ENCODE results near the gene GTF3A.
"Not testable (repeated sequence)": the region's sequence is repeated elsewhere in the genome, so short reads cannot be mapped to it uniquely, and the experiment has no call there.

Gene GTF3A

DNA sequence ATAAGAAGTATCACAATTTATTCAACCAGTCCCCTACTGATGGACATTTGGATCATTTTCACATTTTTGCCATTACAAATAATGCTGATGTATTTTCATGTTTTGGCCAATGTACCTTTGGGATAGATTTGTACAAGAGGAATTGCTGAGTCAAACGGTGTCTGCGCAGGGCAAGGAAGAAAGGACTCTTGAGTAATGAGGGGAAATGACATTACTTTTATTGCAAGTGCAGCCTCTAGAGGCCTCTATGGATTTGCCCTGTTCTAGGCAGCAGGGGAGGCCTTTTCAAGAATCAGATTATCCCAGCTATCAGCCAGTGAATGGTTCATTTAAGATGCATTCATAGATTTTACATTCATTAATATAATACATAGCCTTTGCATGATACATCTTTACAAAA is 32.9 kb upstream of the GTF3A start:
- 88% methylated on average over 2 of the region's 2 CpGs for WGBS
- no peaks in the 10 kb centered on the region for H3K9me3 ChIP-seq (ENCODE audit: insufficient read depth, low read depth, low read length)

GRCh38 chr13:27393101-27393500 is 31.3 kb upstream of the GTF3A start:
- H3K27me3 ChIP-seq (ENCODE audit: insufficient read depth, low read length), result no peaks in the 10 kb centered on the region
- H3K36me3 ChIP-seq (ENCODE audit: insufficient read depth, low read length), result no peaks in the 10 kb centered on the region
- no peaks in the 10 kb centered on the region for H3K4me1 ChIP-seq (ENCODE audit: insufficient read depth, low read length)
- WGBS, result 91% methylated on average over 4 of the region's 4 CpGs
- no peak overlapping the region for H3K9ac ChIP-seq (ENCODE audit: low read depth, low read length)
- no peak overlapping the region for H3K27ac ChIP-seq (ENCODE audit: low read depth, low read length)
- H3K9me3 ChIP-seq (ENCODE audit: insufficient read depth, low read depth, low read length), result no peaks in the 10 kb centered on the region
- H3K4me3 ChIP-seq (ENCODE audit: low read length), result no peak overlapping the region

More for the DNA sequence above, 32.9 kb upstream of the GTF3A start:
- Histone ChIP-seq H3K27me3 (ENCODE audit: insufficient read depth, low read length) (no peaks in the 10 kb centered on the region), H3K4me1 (ENCODE audit: insufficient read depth, low read length) (no peaks in the 10 kb centered on the region), H3K36me3 (ENCODE audit: insufficient read depth, low read length) (no peaks in the 10 kb centered on the region), H3K4me3 (ENCODE audit: low read length) (no peak overlapping the region), H3K27ac (ENCODE audit: low read depth, low read length) (no peak overlapping the region), H3K9ac (ENCODE audit: low read depth, low read length) (no peak overlapping the region)

GRCh38 chr13:27395007-27395510 is 29.4 kb upstream of the GTF3A start:
- Histone ChIP-seq H3K4me3 (ENCODE audit: low read length) (no peak overlapping the region), H3K36me3 (ENCODE audit: insufficient read depth, low read length) (no peaks in the 10 kb centered on the region), H3K4me1 (ENCODE audit: insufficient read depth, low read length) (no peaks in the 10 kb centered on the region), H3K27ac (ENCODE audit: low read depth, low read length) (no peak overlapping the region), H3K9ac (ENCODE audit: low read depth, low read length) (no peak overlapping the region), H3K27me3 (ENCODE audit: insufficient read depth, low read length) (no peaks in the 10 kb centered on the region), H3K9me3 (ENCODE audit: insufficient read depth, low read depth, low read length) (no peaks in the 10 kb centered on the region)
- 93% methylated on average over 13 of the region's 14 CpGs for WGBS

DNA sequence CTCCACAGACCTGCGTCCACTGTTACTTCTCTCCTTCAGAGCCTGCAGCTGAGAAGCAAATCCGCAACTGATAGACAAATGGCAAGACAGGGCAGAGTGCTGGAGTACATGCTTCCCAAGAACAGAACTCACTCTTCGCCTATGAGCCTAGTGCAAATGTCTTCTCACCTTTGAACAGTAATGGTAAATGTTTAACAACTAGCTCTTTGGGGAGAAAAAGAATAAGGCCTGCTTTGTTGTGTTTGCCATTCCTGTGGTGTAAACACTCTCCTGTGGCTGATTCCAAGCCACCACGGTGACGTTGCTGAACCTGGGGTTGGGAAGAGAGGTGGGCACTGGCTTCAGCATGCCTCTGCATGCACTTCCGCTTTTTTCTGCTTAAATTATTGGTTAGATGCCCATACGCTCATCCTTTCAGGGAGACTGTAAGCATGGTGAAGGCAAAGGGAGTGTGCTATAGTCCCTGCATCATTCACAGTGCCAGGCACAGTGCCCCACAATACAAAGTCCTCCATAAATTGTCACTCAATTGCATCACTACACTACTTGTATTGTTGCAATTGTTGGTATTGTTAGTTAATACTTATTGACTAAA is 28.1 kb upstream of the GTF3A start:
- 94% methylated on average over 7 of the region's 7 CpGs for WGBS
- Histone ChIP-seq H3K4me3 (ENCODE audit: low read length) (no peak overlapping the region), H3K9me3 (ENCODE audit: insufficient read depth, low read depth, low read length) (no peaks in the 10 kb centered on the region), H3K27ac (ENCODE audit: low read depth, low read length) (no peak overlapping the region), H3K36me3 (ENCODE audit: insufficient read depth, low read length) (no peaks in the 10 kb centered on the region), H3K27me3 (ENCODE audit: insufficient read depth, low read length) (no peaks in the 10 kb centered on the region), H3K4me1 (ENCODE audit: insufficient read depth, low read length) (no peaks in the 10 kb centered on the region), H3K9ac (ENCODE audit: low read depth, low read length) (no peak overlapping the region)

DNA sequence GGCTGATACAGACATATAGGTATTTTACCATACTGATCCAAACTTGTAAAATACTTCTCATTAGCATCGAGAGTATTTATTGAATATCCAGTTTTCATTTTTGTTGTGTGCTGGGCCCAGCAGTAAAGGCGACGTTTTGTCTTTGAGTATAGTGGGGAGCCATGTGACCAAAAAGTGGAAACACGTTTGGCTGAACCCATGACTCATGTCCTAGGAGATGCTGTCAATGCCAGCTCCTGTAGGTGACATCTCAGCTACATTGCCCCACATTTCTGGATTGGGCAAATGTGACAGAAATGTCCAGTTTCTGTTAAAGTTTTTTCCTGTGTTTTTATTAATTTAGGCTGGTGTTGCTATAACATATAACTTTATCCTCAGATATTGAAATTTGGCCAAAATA is 26.1 kb upstream of the GTF3A start:
- H3K27ac ChIP-seq (ENCODE audit: low read depth, low read length), result no peak overlapping the region
- no peaks in the 10 kb centered on the region for H3K27me3 ChIP-seq (ENCODE audit: insufficient read depth, low read length)
- no peak overlapping the region for H3K4me3 ChIP-seq (ENCODE audit: low read length)
- H3K36me3 ChIP-seq (ENCODE audit: insufficient read depth, low read length), result no peaks in the 10 kb centered on the region
- H3K9me3 ChIP-seq (ENCODE audit: insufficient read depth, low read depth, low read length), result no peaks in the 10 kb centered on the region
- H3K9ac ChIP-seq (ENCODE audit: low read depth, low read length), result no peak overlapping the region
- H3K4me1 ChIP-seq (ENCODE audit: insufficient read depth, low read length), result peaks cover 6% of the 10 kb centered on the region
- WGBS, result 89% methylated on average over 4 of the region's 4 CpGs

DNA sequence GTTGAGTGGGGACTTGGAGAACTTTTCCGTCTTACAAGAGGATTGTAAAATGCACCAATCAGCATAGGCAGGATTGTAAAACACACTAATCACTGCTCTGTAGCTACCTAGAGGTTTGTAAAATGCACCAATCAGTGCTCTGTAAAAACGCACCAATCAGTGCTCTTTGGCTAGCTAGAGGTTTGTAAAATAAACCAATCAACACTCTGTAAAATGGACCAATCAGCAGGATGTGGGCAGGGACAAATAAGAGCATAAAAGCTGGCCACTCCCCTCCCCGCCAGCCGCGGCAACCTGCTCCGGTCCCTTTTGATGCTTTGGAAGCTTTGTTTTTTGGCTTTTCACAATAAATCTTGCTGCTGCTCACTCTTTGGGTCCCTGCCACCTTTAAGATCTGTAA is 24.0 kb upstream of the GTF3A start:
- H3K27me3 ChIP-seq (ENCODE audit: insufficient read depth, low read length); H3K9me3 ChIP-seq (ENCODE audit: insufficient read depth, low read depth, low read length); H3K4me3 ChIP-seq (ENCODE audit: low read length); H3K27ac ChIP-seq (ENCODE audit: low read depth, low read length); H3K9ac ChIP-seq (ENCODE audit: low read depth, low read length); H3K36me3 ChIP-seq (ENCODE audit: insufficient read depth, low read length): not testable (repeated sequence)
- H3K4me1 ChIP-seq (ENCODE audit: insufficient read depth, low read length), result peaks cover 12% of the 10 kb centered on the region
- WGBS, result 82% methylated on average over 6 of the region's 6 CpGs

DNA sequence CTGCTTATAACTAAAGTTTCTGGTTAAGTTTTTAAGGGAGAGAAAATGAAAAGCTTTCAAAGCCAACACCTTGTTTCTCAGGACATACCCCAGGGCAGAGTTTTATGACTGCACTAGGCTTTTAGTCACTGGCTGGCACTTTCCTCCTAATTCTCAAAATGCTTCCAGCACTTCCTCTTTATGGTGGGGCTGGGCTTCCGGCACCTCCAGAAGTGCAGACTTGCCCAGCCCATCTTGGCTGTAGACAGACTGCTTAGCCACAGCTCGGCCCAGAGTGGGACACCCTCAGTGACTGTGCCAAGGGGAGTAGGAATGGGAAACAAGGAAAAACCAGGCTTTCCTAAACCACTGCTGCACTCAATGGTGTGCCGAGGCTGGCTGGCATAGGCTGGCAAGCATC is 23.2 kb upstream of the GTF3A start:
- H3K27me3 ChIP-seq (ENCODE audit: insufficient read depth, low read length), result no peaks in the 10 kb centered on the region
- no peaks in the 10 kb centered on the region for H3K9me3 ChIP-seq (ENCODE audit: insufficient read depth, low read depth, low read length)
- H3K36me3 ChIP-seq (ENCODE audit: insufficient read depth, low read length), result no peaks in the 10 kb centered on the region
- 87% methylated on average over 2 of the region's 3 CpGs for WGBS
- peaks cover 12% of the 10 kb centered on the region for H3K4me1 ChIP-seq (ENCODE audit: insufficient read depth, low read length)
- no peak overlapping the region for H3K27ac ChIP-seq (ENCODE audit: low read depth, low read length)
- no peak overlapping the region for H3K4me3 ChIP-seq (ENCODE audit: low read length)
- H3K9ac ChIP-seq (ENCODE audit: low read depth, low read length), result no peak overlapping the region

- Histone ChIP-seq H3K27me3 (ENCODE audit: insufficient read depth, low read length) (no peaks in the 10 kb centered on the region), H3K9me3 (ENCODE audit: insufficient read depth, low read depth, low read length) (no peaks in the 10 kb centered on the region), H3K27ac (ENCODE audit: low read depth, low read length) (peak overlapping the region; percentile 7; the same call in 1 of the 2 replicates), H3K4me3 (ENCODE audit: low read length) (no peak overlapping the region), H3K9ac (ENCODE audit: low read depth, low read length) (no peak overlapping the region), H3K36me3 (ENCODE audit: insufficient read depth, low read length) (no peaks in the 10 kb centered on the region), H3K4me1 (ENCODE audit: insufficient read depth, low read length) (peaks cover 12% of the 10 kb centered on the region)
- 59% methylated on average over 2 of the region's 3 CpGs for WGBS
These were observed 21.2 kb upstream of the GTF3A start for GRCh38 chr13:27403203-27403678.

GRCh38 chr13:27403727-27404385 is 20.6 kb upstream of the GTF3A start:
- peaks cover 12% of the 10 kb centered on the region for H3K4me1 ChIP-seq (ENCODE audit: insufficient read depth, low read length)
- WGBS, result 80% methylated on average over 10 of the region's 10 CpGs

GRCh38 chr13:27404680-27405079 is 19.7 kb upstream of the GTF3A start:
- Histone ChIP-seq H3K27me3 (ENCODE audit: insufficient read depth, low read length) (no peaks in the 10 kb centered on the region), H3K9me3 (ENCODE audit: insufficient read depth, low read depth, low read length) (0 out of 2 replicates have a peak, but pooled peaks cover 3% of the 10 kb centered on the region), H3K9ac (ENCODE audit: low read depth, low read length) (no peak overlapping the region), H3K36me3 (ENCODE audit: insufficient read depth, low read length) (no peaks in the 10 kb centered on the region), H3K27ac (ENCODE audit: low read depth, low read length) (no peak overlapping the region), H3K4me3 (ENCODE audit: low read length) (no peak overlapping the region), H3K4me1 (ENCODE audit: insufficient read depth, low read length) (peaks cover 12% of the 10 kb centered on the region)
- WGBS, result 96% methylated on average over 17 of the region's 17 CpGs

More at GRCh38 chr13:27403727-27404385, 20.6 kb upstream of the GTF3A start:
- no peaks in the 10 kb centered on the region for H3K36me3 ChIP-seq (ENCODE audit: insufficient read depth, low read length)
- no peak overlapping the region for H3K4me3 ChIP-seq (ENCODE audit: low read length)
- no peaks in the 10 kb centered on the region for H3K9me3 ChIP-seq (ENCODE audit: insufficient read depth, low read depth, low read length)
- H3K9ac ChIP-seq (ENCODE audit: low read depth, low read length), result no peak overlapping the region; the same call in 1 of the 2 replicates
- peak overlapping the region; percentile 7; the same call in 1 of the 2 replicates for H3K27ac ChIP-seq (ENCODE audit: low read depth, low read length)
- no peaks in the 10 kb centered on the region for H3K27me3 ChIP-seq (ENCODE audit: insufficient read depth, low read length)

GRCh38 chr13:27405546-27406134 is 18.8 kb upstream of the GTF3A start:
- 94% methylated on average over 5 of the region's 5 CpGs for WGBS
- Histone ChIP-seq H3K4me3 (ENCODE audit: low read length) (no peak overlapping the region), H3K4me1 (ENCODE audit: insufficient read depth, low read length) (peaks cover 12% of the 10 kb centered on the region), H3K9ac (ENCODE audit: low read depth, low read length) (no peak overlapping the region), H3K27ac (ENCODE audit: low read depth, low read length) (no peak overlapping the region), H3K27me3 (ENCODE audit: insufficient read depth, low read length) (no peaks in the 10 kb centered on the region), H3K36me3 (ENCODE audit: insufficient read depth, low read length) (no peaks in the 10 kb centered on the region), H3K9me3 (ENCODE audit: insufficient read depth, low read depth, low read length) (0 out of 2 replicates have a peak, but pooled peaks cover 3% of the 10 kb centered on the region)
